Urothelium cell line (cell line): ENCODE measurements around the gene RUNX2.

Source experiments
- DNase-seq: peaks from one replicate; pipeline ENCODE4 v3.0.0; 2011; ENCODE audit warnings: low spot score, mixed read lengths
- FAIRE-seq: peaks from 2 replicates; lab custom pipeline; 2011; peaks lifted over from hg19 to GRCh38; lab: Jason Lieb, UNC

Gene RUNX2

DNA sequence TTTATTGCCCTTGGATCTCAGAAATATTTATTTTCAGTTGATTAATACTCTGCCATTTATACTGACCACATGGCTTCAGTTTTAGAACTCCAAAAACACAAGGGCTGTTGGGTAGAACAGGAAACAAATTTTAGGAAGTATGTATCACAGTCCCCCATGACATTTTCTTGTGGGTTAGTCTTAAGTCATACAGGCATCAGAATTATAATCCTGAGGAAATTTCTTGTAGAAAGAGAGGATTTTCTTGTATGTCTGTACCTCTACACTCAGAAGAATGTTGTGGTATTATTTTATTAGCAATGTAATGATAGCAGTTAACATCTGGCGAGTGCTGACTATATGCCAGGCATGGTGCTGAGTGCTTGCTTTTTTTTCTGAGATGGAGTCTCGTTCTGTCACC is 384.7 kb downstream of the RUNX2 start:
- DNase-seq (no peak), FAIRE-seq (no peak)
